ENCODE results near the gene TWF2.

GRCh38 chr3:52203701-52204100 is 35.3 kb downstream of the TWF2 start:
- TF ChIP-seq CTCF (IDR thresholded peaks at IDR 0.05) (no peak), EP300 (IDR thresholded peaks at IDR 0.05) (no peak)
